HG03457 (cell line): ENCODE results near the gene NLRP3.
"Not testable (repeated sequence)": the region's sequence is repeated elsewhere in the genome, so short reads cannot be mapped to it uniquely, and the experiment has no call there.

ENCODE experiments used
- ATAC-seq: cut with Tn5 transposase; IDR thresholded peaks from one replicate; pipeline ENCODE4 v1.9.1; 2021; ENCODE audit warnings: moderate number of reproducible peaks; ENCODE audit not compliant: unreplicated experiment

NLRP3 gene

DNA sequence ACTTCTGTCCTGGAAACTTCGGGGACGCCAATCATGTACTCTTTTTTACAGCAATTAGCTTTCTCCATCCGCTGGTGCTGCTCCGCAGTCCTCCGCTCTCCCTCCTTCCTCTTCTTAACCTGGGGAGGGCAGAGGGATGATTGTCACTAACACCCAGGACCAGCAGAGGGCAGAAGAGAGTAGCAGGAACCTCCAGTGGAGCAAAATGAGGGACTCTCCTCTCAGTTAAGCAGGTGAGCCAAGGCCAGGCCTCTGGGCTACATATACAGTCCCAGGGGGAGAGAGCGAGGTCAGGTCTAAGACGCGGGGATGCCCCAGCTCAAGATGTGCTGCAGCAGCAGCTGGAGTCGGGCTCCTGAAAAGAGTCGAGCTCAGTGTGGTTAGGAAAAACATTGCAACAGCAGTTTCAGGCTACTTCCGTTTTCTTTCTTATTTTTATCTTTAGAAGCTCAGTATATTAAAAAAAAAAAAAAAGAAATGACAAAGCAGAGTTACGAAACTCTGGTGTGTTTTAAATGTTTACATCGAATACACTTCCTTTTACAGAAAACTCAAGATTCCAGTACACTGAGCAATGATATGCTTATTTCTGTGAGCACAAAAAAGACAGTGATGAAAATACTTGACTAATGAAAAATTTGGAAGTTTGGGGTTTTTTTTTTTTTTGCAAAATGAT is 25.7 kb upstream of the NLRP3 start:
- peak; percentile 100 for ATAC-seq

- ATAC-seq = no peak
These were observed 25.0 kb upstream of the NLRP3 start for GRCh38 chr1:247390996-247391395.

- no peak for ATAC-seq
These were observed 23.9 kb upstream of the NLRP3 start for GRCh38 chr1:247392088-247392487.

DNA sequence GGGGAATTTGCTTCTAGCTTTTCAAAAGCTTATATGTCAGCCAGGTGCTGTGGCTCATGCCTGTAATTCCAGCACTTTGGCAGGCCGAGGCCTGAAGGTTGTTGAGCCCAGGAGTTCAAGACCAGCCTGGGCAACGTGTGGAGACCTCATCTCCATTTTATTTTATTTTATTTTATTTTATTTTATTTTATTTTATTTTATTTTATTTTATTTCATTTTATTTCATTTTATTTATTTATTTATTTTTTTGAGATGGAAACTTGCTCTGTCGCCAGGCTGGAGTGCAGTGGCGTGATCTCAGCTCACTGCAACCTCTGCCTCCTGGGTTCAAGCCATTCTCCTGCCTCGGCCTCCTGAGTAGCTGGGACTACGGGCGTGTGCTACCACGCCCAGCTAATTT is 20.9 kb upstream of the NLRP3 start:
- ATAC-seq = not testable (repeated sequence)

- no peak for ATAC-seq
These were observed 15.3 kb upstream of the NLRP3 start for GRCh38 chr1:247400685-247401084.

DNA sequence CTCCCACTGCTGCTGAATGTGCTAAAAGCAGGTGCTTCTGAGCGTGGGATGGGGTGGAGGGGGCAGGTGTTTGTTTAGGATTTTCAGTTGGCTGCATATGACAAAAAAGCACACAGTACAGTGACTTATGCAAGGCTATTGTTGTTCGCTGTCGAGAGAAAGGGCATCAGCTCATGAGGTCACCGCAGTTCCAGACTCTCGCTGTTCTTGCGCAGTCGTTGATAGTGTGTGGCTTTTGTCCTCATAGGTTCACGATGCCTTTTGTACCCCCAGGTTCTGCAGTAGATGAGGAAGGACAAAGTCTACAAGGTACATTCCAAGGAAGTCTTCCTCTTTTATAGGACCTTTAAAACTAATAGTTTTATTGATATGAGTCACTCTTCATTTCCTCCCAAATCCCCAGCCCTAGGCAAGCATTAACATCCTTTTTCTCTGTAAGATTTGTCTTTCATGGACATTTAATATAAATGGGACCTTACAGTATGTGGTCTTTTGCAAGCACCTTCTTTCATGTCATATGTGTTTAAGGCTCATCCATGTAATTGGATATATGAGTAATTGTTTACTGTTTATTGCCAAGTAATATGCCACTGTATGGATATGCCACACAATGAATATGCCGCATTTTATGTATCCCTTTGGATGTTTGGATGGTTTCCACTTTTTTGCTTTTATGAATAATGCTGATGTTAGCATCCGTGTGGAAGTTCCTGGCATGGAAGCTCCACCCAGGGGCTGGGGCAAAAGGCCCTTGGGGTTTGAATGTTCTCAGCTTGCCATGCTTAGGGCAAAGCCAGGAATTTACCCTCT is 14.5 kb upstream of the NLRP3 start:
- ATAC-seq = no peak

- no peak for ATAC-seq
These were observed 13.8 kb upstream of the NLRP3 start for GRCh38 chr1:247402120-247402675.

GRCh38 chr1:247406014-247406656 is 9.8 kb upstream of the NLRP3 start:
- ATAC-seq = no peak

DNA sequence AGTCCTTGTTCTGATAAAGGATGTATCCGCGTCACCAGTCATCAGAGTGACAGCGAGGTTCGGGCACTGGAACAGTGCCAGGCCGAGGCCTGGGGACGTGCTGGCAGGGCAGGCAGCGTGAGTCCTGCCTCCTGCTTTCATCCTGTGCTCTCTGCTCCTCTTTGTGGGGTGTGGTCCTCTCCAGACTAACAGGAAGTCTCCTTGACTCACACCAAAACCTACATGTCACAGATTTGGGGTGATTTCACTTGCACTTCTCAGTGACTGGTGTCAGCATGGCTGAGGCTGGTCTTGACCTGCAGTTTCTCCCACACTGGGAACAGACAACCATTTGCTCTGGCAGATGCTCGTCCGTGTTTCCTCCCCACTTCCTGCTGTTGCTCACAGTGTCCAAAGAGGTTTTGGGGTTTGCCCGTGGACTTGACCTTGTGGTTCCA is 8.8 kb upstream of the NLRP3 start:
- peak; percentile 81 for ATAC-seq

DNA sequence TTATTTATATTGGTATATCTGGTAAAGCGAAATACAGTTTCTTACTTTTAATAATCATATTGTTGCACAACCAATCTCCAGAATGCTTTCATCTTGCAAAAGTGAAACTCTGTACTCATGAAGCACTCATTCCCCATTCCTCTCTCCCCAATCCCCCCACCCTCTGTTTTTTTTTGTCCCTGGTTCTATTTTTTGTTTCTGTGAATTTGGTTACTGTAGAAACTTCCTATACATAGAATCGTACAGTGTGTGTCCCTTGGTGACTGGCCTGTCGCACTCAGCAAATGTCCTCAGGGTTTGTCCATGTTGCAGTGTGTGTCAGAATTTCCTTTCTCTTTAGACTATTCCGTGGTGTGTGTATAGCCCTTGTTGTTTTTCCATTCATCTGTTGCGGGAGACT is 7.9 kb upstream of the NLRP3 start:
- no peak for ATAC-seq

DNA sequence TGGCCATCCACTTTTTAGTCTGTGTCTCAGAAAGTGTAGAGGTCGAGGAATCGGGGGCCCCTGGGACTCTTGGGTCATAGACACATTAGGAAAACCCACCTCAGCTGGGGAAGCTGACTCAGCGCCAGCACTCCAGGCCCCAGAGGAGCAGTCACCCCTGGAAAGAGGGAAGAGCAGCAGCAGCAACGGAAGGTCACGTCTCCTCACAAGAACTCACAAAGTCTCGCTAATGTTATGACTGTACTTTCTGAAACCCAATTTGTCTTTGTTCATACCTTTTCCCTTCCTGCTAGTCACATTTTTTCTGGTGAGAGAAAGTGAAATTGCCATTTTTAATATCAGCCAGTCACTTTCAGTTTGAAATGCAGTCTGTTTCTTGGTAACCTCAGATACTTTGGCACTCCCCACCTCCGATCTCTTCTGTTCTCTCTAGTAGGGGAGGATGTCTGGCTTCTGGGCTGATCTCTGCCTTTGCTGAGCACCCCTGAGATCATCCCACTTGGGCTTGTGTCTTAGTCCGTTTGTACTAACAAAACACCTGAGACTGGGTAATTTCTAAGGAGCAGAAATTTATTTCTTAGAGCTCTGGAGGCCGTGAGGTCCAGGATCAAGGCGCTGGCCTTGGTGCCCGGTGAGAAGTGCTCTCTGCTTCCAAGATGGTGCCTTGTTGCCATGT is 6.0 kb upstream of the NLRP3 start:
- peak; percentile 72 for ATAC-seq

DNA sequence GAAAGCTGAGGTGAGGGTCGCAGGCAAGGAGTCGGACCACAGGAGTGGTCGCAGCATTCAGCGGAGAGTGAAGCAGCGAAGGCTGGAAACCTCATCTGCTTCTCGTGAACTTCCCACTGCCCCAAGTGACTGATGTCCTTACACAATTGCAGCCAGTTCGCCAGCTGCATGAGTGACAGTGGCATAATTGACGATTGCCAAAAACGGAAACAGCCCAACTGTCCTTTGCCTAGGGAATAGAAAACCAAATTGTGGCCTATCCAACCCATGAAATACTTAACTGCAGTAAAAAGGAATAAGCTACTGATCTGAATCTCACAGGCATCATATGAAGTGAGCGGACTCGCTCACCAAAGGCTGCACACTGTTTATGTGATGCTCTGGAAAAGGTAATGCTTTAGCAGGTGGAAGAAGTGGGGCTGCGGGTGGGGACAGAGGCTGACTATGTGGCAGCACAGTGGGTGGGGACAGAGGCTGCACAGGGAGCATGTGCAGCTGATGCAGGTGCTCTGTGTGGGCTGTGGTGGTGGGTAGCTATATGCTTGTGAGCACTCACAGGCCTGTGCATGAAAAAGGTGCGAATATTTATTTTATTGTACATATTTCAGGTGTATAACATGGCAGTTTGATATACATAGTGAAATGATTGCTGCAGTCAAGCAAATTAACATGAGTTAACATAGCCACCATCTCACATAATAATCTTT is 4.2 kb upstream of the NLRP3 start:
- no peak for ATAC-seq

DNA sequence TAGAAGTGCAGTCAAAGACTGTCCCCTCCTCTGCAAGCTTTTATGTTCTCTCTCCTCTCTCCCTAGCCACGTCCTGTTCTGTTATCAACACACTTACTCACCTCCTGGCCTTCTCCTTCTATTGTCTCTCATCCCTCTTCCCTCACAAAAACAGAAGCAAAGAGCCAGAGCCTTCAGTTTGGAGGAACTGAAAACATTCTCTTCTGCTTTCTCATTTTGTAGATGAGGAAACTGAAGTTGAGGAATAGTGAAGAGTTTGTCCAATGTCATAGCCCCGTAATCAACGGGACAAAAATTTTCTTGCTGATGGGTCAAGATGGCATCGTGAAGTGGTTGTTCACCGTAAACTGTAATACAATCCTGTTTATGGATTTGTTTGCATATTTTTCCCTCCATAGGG is 1.9 kb downstream of the NLRP3 start:
- no peak for ATAC-seq

- no peak for ATAC-seq
These were observed 3.4 kb downstream of the NLRP3 start for GRCh38 chr1:247419336-247419735.

DNA sequence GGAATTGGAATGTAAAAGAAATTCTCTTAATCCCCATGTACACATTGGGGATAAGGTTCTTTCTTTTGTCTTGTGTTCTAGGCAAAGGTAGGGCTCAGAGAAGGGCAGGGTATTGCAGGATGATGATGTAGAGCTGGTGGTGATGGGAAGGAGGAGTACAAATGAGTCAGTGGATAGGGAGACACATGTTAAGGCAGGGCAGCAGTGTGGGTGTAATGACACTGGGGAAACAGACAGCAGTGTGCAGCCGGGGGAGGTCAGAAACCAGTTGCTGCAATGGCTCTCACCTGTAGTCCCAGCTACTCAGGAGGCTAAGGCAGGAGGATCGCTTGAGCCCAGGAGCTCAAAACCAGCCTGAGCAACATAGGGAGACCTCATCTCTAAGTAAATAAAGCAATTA is 5.1 kb downstream of the NLRP3 start:
- ATAC-seq = no peak

GRCh38 chr1:247429496-247429895 is 13.5 kb downstream of the NLRP3 start:
- ATAC-seq = no peak

GRCh38 chr1:247430434-247430833 is 14.5 kb downstream of the NLRP3 start:
- no peak for ATAC-seq

DNA sequence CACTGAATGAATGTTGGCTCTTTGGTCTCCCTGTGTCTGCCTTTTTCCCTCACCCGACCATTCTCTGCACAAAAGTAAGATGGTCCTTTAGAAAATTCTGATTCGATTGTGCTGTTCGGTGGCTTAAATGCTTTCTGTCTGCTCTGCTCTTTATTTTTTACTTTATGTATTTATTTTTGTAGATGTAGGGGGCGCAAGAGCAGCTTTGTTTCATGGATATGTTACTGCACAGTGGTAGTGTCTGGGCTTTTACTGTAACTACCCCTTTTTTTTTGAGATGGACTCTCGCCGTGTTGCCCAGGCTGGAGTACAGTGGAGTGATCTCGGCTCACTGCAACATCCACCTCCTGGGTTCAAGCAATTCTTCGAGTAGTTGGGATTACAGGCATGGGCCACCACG is 15.7 kb downstream of the NLRP3 start:
- no peak for ATAC-seq

GRCh38 chr1:247434005-247434404 is 18.0 kb downstream of the NLRP3 start:
- ATAC-seq = no peak

DNA sequence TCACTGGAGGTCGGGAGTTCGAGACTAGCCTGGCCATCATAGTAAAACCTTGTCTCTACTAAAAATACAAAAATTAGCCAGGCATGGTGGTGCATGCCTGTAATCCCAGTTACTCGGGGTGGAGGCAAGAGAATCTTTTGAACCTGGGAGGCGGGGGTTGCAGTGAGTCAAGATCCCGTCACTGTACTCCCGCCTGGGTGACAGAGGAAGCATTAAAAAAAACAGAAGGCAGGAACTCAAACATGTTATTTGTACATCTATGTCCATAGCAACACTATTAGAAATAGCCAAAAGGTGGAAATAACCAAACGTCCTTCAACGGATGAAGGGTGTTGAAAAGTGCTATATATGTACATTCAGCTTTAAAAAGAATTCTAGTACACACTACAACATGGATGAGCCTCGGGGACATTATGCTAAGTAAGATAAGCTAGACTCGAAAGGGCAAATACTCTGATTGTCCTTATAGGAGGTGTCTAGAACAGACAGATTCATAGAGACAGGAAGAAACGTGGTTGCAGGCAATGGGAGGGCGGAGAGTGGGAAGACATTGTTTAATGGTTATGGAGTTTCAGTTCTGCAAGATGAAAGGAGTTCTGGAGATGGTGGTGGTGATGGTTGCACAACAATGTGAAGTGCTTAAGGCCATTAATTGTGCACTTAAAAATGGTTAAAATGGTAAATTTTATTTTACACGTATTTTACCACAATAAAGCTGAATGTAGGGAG is 19.2 kb downstream of the NLRP3 start:
- ATAC-seq = no peak
